SIG-M5 treated with dmso at 0.1 percent for 504 hours (cell line): Measurements from ENCODE around the gene PLEKHN1.
"Not testable (repeated sequence)": the region's sequence is repeated elsewhere in the genome, so short reads cannot be mapped to it uniquely, and the experiment has no call there.

Experiments used
- DNase-seq: peaks from one replicate; lab custom pipeline; 2025; ENCODE audit not compliant: unreplicated experiment; lab: John Stamatoyannopoulos, UW

Gene PLEKHN1

GRCh38 chr1:942411-942821 lies 23.9 kb upstream of the PLEKHN1 start:
- no peak for DNase-seq

- no peak for DNase-seq
These were observed 23.3 kb upstream of the PLEKHN1 start for GRCh38 chr1:942864-943533.

DNA sequence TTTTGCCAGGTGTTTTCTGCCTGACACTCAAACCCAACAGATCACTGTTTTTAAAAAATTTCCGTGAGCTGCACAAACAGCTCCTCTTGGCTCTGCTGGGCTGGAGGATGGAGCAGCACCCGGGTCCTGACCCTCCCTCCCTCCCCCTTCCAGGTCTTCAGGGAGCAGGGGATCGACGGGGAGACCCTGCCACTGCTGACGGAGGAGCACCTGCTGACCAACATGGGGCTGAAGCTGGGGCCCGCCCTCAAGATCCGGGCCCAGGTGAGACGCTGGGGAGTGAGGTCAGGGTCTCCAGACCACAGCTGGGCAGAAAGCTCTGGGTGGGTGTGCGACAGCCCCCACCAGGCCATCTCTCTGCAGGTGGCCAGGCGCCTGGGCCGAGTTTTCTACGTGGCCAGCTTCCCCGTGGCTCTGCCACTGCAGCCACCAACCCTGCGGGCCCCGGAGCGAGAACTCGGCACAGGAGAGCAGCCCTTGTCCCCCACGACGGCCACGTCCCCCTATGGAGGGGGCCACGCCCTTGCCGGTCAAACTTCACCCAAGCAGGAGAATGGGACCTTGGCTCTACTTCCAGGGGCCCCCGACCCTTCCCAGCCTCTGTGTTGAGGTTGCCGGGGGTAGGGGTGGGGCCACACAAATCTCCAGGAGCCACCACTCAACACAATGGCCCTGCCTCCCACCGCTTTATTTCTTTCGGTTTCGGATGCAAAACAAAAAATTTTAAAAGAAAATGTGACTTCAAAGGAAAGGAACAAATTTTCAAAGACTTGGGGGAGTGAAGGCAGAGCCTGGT lies 22.5 kb upstream of the PLEKHN1 start:
- no peak for DNase-seq

- no peak for DNase-seq
These were observed 21.6 kb upstream of the PLEKHN1 start for GRCh38 chr1:944341-945325.

DNA sequence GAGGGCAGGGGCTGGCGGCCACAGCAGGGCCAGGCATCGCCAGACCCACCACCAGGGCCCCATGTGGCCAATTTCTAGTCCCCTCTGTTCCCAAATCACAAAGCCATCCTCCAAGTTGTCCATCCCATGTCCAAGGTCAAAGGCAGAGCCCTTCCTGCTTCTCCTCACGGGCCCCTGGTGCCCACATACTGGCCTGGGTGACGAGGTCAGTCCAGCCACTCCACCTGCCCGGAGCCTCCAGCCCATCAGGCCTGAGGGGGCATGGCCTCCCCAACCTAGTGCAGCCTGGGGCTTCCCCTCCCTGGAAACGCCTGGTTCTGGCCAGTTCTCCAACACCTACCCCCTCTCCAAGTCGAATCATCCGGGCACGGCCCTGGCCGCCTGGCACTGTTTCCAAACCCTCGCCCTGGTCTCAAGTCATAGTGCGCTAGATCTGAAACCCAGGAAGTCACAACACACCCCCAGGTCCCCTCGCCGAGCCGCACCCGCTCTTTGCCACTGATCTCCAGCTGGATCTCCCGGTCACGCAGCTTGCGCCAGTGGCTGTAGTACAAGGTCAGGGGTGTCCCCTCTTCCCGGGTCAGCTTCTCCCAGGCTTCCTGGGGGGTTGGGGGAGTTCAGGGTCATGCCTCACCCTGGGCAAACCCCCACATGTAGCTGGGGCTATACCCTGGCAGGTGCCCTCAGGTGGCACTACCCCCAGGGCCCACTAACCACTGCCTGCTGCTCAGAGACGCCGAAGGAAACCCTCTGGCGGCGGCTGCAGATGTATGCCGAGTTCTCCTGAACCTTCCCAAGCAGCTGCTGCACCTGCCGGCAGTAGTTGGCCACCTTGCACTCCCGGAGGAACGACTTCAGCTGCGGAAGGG lies 20.4 kb upstream of the PLEKHN1 start:
- DNase-seq = no peak

GRCh38 chr1:946811-947210 lies 19.5 kb upstream of the PLEKHN1 start:
- DNase-seq = not testable (repeated sequence)

GRCh38 chr1:947958-948357 lies 18.3 kb upstream of the PLEKHN1 start:
- DNase-seq = no peak

DNA sequence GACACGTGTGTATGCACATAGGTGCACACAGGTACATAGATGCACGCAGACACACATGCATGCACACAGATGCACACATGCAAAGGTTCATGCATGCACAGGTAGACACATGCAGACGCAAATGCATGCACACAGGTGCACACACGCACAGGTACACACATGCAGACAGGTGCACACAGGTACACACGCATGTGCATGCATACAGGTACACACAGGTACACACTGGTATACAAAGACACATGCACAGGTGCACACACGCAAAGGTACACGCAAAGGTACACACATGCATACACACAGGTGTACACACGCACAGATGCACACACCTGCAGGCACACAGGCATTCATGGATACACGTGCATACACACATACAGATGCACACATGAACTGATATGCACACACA lies 16.0 kb upstream of the PLEKHN1 start:
- DNase-seq = no peak

DNA sequence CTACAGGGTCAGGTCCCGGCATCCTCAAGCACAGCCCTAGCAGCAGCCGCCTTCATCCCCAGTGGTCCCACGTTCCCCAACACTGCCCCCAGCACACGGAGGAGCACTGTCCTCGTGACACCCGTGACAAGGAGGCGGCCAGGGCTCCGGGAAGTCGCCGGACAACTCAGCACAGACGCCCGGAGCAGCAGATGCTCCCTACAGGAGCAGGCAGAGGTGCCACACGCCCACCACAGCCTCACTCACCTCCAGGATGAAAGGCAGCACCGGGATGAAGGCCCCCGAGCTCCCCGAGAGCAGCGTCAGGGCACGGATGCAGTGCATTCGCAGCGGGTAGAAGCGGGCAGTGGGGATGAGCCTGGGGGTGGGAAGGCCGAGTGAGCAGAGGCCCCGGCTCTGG lies 15.4 kb upstream of the PLEKHN1 start:
- DNase-seq = no peak

GRCh38 chr1:951364-951763 lies 14.9 kb upstream of the PLEKHN1 start:
- no peak for DNase-seq

DNA sequence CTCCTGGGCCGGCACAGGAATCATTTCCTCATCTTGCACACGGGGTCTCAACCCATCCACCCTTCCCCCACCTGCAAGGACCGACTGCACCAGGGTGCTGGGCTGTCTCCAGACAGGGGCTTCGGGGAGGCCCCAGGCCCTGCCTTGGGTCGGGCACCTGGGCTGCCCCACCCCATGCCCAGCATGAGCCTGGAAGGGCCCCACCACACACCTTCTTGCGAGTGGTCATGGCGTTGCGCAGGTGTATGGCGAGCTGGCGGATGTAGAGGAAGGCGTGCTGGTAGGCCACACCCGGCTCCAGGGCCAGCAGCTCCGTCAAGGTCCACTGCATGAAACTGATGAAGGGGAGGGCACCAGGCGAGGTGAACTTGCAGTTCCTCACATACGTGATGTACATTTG lies 14.1 kb upstream of the PLEKHN1 start:
- DNase-seq = no peak

- DNase-seq = no peak
These were observed 13.7 kb upstream of the PLEKHN1 start for GRCh38 chr1:952603-953002.

DNA sequence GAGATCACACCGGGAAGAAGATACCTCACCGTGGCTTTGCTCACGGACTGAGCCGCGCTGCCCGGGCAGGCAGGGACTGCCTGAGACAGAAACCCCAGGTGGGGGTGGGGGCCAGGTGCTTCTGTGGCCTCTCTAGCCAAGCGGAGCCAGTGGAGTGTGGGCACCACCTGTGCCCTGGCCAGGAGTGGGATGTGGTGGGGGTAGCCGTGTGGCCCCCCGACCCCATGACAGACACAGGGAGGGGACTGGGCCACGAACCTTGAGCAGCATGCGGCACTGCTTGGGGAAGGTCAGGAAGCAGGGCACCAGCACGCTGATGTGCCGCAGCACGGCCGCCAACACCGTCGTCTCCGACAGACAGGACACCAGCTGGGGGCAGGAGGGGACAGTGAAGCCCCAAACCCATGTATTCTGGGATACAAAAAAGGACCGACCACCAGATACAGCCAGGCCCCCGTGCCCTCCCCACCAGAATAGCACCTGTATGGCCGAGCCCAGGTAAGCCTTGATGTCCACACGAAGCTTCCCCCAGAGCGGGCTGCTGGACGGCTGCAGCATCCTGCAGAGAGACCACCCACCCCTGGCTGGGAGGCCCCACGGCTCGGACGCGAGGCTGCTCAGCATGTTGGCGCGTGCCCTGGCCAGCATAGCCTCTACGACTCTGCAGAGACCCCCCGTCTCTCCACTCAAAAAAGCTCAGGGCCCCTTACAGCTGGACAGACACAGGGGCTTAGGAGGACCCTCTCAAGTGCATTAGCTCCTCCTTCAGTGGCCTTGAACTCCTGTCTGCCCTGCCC lies 12.6 kb upstream of the PLEKHN1 start:
- DNase-seq = no peak

- no peak for DNase-seq
These were observed 11.4 kb upstream of the PLEKHN1 start for GRCh38 chr1:954927-955326.

DNA sequence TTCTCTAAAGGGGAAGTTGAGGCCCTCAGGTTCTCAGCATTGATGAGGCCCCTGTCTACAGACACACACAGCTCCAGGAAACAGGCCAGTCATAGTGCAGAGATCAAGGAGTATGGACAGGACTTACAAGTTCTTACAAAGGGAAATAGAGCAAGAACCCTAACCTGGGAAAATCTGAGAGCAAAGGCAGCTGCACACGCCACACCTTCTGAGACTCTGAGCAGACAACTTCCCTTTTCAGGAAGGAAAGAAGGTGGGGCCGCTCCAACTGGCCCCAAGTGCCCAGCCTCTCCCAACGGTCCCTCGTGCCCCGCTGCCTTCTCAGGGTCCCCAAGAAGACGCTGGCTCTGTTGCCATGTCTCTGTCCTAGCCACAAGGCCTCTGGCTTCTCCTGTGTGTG lies 10.8 kb upstream of the PLEKHN1 start:
- no peak for DNase-seq

GRCh38 chr1:956636-957035 lies 9.6 kb upstream of the PLEKHN1 start:
- DNase-seq = no peak

GRCh38 chr1:958823-959730 lies 7.2 kb upstream of the PLEKHN1 start, which contains the start of gene NOC2L:
NOC2L (minus strand) TSS chr1:959256; CDS start chr1:959240, 16 bp downstream.
- DNase-seq = peak; percentile 68

- DNase-seq = no peak
These were observed 6.4 kb upstream of the PLEKHN1 start for GRCh38 chr1:959731-960362.
